Left renal pelvis (tissue), 4 donors: Measurements from ENCODE around the gene ACO1. TPM values are rescaled to one million over a fixed set of nuclear protein-coding genes. Genes with fewer than 3 reads are reported as not detected.

Experiments
- DNase-seq, 4 donors: peaks; one replicate each; pipeline ENCODE4 v3.0.0-alpha.2; 2013; ENCODE audit warnings: low read depth in 4 of 4, low spot score in 3 of 4
- polyA plus RNA-seq, 4 donors: library from polyadenylated mRNA; unstranded; fragments of 120-200 nt; gene quantifications; one replicate each; pipeline ENCODE4 v1.2.1, GENCODE V29; 2013; ENCODE audit not compliant: insufficient read length in 4 of 4

ACO1 gene
- polyA plus RNA-seq, 4 donors, result 32.3 to 48.7 (median 45.4) TPM

DNA sequence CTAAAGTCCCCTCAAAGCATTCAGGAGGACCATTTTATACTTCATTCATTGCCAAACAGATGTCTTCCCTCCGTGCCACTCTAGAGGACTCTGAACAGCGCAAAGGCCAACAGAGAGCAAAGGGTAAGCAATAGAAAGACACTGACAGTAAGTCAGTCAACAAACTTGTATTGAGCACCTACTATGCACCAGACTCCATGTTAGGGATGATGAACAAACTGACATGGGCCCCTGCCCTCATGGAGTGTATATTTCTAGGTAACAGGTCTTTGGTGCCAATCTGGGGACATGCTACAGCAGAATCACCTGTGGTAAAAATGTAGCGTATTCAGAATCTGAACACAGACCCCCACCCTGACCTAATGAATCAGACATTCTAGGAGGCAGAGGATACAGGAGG, 3.5 kb upstream of the ACO1 start:
- DNase-seq, result no peak

DNA sequence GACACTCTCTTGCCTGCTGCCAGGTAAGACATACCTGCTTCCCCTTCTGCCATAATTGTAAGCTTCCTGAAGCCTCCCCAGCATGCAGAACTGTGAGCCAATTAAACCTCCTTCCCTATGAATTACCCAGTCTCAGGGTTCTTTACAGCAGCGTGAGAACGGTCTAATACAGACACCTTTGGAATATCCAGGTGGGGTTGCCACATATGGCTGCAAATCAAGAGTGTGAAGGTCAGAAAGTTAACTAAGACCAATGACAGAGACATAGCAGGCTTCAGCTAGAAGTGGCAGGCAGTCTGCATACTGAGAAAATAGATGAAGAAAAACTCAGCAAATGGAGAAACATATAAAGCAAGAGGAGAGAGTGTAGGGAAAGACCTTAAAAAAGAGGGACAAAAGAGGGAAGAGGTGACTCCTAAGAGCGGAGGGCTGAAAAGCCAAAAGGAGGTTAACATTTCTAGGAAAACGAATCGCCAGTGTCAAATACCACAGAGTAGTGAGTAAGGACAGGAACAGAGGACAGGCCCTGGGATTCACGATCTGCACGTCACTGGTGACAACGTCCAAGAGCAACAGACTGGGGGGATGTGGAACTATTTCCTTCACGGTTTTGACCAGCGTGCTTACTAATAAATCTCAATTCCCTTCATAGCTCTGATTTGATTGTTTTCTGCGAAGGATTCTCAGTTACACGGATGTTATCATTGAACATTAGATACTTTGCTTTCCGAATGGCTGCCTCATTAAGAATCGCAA, 1.7 kb upstream of the ACO1 start:
- DNase-seq, result no peak

DNA sequence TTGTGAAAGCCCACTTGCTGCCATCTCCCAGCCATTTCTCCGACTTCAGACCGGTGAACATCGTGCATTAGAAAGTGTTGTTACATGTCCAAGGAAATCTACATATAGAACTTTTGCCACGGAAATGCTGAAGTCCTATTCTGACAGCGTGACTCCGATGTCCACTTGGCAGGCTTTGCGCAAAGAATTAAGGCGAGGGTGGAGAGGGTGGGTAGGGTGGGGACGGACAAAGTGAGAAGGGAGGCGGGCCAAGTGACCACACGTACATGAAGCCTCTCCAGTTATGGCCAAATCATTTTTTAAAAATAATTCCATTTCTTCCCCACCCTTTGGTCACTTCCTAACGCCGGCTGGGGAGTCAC, 460 bp upstream of the ACO1 start:
- DNase-seq, result peak in 1 of 4 donors; percentile 20

DNA sequence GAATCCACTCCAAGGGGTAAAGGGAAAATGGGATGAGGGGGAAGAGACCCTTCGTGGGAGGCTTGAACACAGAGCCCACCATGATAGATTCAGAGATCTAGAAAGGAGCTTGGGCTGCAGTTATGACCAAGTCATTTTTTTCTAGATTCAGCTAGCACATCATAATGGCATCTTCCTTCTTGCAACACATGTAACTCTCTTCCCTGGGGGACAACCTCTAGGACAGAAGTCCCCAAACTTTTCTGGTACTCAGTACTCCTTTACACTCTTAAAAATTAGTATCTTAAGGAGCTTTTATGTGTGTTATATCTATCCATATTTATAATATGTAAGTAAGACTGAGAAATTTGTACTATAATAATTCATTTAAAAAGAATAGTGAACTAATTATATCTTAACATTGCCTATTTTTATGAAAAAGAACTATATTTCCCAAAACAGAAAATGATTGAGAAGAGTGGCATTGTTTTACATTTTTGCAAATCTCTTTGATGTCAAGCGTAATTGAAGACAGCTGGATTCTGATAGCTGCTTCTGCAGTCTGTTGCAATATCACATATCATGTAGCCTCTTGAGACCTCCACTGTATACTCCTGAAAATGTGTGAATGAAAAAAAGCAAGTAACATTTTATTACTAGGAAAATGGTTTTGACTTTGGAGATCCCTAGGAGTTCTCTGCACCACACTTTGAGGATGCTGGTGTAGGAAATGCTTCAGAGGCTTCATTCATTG, 875 bp downstream of the ACO1 start:
- DNase-seq, result no peak

DNA sequence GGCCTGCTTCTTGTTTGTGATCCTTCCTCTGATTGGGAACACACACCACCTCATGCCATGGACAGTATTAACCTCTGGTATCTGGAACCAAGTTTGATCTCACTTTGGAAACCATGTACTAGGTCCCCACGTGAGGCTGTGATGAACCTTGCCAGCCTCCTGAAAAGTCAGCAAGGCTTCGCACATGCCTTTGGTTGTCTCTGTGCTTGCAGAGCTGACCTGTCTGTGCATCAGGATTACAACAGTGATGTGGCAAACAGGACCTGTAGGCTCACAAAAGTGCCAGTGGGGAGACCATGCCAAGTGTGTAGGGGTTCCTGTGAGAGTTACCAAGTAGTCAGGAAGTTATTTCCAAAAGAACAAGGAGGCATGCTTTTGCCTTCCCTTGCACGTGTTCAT, 1.4 kb downstream of the ACO1 start:
- no peak for DNase-seq

DNA sequence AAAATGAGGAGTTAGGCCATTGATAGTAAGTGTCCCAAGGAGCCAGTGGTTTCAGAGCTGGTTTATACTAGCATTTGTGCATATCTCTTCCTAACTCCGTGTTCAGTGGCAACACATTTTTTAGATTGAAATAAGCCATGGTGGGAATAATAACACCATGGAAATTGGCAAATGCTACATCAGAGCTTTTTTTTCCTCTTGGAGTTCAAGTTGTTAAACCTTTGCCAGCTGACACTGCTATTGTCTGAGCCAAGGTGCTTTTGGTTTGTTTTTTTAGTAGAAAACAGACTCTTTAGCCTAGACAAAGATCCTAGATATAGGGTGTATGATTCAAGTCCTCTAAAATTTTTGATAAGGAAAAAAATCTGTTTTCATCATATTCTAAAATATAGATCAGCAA, 2.8 kb downstream of the ACO1 start:
- DNase-seq, result no peak

DNA sequence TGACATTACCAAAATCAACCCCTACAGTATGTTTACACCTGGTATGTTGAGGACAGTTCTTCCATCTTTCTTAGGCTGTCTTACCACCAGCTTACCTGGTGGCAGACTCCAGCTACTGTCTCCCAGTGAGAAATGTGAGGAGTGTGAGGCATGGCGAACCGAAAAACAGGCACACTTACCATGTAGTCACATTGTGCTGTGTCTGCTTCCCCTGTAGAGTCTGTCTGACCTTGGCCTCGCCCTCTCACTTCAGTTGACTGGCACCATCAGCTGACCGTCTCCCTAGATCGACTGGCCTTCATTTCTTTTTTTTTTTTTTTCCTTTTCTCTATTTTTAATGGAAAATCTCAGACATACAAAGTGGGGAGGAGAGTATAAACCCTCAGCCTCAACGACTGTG, 4.9 kb downstream of the ACO1 start:
- no peak for DNase-seq

DNA sequence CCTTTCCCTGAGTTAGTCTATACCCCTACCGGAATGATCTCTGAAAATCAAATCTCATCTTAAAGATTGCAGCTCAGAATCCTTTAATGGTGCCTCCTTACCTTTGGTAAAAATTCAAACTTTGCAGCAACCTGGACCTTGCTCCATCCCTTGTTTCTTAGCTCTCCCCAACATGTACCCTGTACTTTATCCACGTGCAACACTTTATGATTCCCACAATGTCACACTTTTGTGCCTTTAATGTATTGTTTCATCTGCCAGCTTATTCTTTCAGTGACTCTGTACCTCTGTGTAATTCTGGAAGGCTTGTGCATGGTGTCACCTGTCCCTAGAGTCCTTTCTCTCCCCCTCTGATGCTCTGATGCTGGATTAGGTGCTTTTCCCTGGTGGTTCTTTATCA, 9.5 kb downstream of the ACO1 start:
- DNase-seq, result no peak

DNA sequence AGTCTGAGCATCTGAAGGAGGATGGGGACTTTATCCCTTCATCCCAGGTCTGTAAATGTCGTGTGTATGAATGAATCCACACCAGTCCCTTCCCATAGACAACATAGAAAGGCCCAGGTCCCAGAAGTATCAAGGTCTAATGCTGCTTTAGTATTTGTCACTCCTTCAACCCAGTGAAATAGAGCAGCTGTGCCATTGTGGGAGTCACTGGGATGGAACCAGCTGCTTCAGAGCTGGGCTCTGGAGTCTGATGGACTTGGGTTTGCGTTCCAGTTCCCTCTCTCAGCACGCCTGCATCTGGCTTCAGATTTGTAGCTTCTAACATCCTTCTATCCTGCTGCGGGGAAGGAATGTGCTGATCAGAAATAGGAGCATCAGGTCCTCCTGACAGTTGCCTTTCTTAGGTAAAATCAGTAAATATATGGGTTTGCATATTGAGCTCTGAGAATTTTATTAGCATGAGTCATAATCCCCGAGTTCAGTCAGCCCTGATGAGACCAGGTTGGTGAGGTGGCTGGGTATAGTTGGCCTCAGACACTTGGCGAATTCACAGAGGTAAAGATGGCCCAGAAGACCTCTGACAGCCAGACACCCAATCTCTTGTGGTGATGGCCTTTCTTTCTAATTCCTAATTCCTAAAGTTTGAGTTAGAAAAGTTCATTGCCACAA, 10.1 kb downstream of the ACO1 start:
- DNase-seq, result no peak

DNA sequence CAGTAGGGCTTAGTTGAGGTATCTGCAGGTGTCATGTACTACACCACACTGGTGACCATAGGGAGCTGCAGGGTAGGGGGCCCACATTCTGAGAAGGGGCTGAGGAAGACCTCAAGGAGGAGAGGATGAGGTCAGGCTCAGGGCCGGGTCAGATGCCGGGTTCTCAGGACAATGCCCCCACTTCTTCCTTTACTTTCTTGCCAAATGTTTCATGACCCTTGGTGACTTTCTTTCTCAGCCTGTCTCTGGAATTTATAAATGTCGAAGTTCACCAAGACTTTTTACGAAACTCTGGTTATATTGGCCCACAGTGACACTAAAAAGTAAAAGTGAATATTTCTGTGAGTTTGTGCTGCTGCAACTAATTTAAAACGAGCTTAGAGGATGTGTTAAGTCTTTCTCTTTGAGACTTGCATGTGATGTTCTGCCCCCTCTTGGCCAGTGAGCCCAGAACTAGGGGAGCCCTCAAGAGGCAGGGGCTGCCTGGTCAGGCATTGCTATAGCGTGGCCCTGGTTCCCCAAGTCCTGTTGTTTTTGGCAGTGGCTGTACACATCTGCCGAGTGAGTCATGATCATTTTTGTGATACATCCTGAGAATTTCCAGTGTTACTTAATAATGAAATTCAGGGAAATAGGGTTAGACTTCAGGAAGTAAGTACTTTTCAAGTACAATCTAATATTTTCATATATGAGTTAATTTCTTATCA, 11.2 kb downstream of the ACO1 start:
- no peak for DNase-seq

DNA sequence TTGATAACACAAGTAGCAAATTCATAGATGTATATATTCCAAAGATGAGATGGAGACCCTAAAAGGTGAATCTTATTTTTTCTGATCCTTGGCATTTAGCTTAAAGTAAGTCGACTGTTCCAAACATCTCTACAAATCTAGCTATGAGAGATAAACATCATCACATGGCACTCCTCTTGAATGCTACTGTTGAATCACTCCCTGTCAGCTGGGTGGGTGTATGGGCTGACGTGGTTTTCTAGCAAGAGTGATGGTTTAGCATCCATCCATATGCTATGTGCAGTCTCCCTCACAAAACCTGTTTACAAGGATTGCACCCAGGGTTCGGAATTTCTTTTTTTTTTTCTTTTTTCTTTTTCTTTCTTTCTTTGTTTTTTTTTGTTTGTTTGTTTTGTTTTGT, 13.8 kb downstream of the ACO1 start:
- no peak for DNase-seq

DNA sequence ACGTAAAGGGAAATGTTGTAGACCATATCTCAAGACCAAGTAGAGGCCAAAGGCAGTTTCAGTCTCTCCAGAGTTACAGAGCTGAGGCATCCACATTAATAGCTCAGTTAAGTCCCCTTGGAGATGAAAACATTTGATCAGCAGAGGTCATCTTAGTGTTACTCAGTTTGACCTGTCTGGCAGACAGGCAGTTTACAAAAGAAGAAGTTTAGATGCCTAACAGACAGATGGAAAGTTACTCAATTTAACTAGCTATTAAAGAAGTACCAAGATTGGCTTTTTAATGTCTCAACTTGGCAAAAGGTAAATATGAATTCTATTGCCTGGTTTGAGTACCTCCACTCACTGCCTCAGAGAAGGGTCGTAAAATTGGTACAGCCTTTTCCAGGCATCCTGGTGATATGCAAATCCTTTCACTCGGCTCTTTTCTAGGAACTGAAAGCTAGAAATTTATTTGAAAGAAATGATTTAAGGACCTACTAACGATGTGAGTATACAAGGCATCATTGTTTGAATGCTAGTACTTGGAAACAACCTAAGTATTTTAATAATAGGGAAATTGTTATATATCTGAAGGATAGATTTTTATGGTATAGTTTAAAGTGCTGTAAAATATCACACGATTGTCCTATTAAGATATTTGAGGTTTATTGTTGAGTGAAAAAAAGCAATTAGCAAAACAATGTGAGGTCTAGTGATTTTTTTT, 14.8 kb downstream of the ACO1 start:
- no peak for DNase-seq

DNA sequence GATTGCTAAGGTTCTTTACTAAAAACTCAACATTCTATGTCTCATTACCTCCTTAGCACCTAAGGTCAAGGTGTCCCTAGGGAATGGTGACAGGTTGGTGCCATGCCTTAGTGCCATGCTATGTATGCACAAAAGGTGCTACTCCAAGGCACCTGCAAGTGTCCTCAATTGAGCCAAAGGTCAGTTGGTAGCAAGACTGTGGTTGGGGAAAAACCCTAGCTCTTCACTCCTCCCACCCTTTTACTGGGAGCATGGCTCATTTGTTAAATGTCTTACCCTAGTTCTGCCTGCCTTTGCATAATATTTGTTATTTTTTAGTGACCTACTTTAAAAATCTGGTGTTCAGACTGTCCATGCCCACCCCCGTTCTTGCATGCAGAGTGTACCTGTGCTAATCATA, 17.0 kb downstream of the ACO1 start:
- DNase-seq, result no peak

DNA sequence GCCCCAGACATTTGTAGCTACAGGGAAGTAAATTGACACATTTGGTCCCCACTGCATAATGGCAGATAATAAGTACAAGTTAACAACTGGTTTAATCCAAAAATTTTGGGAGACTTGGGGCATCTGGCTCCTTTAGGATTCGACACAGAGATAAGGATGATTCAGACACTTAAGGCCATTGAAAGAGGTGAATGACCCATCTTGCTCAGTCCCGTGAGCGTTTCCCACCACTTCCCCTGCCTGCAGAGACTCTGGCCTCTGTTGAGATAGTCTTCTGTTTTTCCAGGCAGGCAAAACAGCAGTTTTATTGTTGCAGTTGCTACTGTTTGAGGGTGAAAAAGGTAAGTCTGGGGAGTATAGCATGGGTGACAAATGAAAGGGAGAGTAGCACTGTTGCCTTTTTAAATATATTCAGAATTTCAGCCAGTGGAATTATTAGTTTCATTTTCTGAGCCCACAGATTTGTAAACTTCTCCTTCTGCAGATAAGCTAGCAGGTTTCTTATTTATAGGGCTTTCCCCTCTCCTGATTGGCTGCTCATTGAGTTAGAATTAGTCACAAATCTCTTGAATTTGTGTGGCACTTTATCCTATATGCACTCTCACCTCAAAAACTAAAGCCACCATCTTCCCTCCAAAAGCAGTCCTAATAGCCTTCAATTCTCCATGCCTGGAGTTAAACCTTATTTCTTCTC, 19.3 kb downstream of the ACO1 start:
- DNase-seq, result no peak

DNA sequence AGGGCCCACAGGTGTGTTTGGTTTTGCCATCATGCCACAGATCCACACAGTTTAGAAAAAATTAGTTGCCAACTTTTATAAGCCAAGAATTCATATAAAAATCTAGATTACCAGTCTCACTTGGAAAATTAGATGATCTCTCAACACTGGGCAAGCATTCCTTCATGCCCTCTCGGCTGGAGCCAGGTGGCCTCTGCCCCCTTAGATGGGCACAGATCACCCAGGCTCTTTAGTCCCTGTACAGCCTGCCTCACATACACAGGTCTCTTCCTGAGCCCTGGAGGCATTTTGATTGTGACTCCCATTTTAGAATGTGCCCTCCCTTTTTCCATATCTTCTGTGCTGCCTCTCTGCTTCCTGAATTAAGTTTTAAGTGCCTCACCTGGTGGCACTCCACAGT, 20.0 kb downstream of the ACO1 start:
- no peak for DNase-seq

DNA sequence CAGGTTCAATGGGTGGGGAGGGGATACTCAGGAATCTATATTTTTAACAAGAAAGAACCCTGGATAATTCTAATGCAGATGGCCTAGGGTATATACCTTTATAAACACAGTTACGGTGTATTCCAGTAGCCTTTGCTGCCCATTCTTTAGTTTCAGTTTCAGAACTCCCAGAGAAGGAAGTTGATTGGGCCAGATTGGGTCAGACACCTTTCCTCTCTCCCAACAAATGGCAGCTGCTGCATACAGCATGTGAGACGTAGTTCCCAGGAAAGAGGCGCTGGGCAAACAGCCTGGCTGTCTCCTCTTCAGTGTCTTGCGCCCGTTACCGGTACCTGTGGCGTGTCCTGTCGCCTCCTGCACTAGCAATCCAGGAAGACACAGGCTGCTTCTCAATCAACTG, 20.4 kb downstream of the ACO1 start:
- no peak for DNase-seq

DNA sequence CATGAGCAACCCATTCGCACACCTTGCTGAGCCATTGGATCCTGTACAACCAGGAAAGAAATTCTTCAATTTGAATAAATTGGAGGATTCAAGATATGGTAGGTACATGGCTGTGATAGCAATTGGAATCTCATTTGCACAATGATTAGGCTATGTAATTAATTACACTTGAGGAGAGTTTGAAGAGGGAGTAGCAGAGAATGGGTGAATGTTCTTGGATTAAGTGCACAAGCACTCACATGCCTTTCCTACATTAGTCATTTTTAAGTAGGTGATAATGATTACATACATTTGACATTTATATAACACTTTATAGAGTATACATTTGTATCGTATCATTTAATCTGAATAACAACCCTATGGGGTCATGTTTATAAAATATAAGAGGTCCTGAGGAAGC, 21.1 kb downstream of the ACO1 start:
- DNase-seq, result no peak

DNA sequence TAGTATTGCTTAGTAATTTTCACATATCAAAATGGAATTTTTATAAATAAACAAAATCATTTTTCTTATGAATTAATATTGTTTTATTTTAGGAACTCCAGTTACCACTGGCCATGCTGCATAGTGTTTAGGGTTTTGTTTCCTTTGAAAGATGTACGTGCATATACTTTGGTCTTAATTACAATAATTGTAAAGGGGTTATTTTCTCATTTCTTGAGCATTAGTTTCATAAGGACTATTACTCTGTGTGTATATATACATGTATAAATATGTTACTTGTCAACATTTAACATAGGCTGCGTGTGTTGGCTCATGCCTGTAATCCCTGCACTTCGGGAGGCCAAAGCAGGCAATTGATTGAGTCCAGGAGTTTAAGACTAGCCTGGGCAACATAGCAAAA, 21.6 kb downstream of the ACO1 start:
- DNase-seq, result no peak

DNA sequence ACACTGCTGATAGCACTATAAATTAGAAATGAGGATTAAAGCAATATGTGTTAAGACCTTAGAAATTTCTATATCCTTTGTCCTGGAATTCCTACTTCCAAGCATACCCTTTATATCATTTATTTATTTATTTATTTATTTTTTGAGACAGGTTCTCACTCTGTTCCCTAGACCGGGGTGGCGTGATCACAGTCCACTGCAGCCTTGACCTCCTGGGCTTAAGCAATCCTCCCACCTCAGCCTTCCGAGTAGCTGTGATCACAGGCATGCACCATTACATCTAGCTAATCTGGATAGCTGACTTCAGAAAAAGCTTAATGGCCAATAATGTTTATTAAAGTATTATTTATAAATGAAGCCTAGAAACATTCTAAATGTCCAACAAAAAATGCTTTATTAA, 27.3 kb downstream of the ACO1 start:
- DNase-seq, result no peak

DNA sequence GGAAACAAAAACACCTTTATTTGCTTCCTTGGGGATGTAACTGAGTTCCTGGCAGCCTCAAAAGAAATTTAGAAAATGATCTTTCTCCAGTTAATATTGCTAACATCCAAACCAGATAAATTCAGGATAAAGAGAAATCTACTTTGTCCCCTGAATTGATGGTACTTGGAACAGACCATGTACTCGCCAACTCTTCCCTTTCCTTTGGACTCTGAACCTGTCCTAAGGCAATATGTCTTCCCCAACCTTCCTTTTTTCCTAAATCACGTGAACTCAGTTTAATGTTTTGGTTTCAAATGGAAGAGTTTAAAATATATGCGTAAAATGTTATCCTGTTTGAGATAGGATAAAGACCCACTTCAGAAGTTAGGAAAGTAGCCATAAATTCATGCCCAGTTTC, 28.0 kb downstream of the ACO1 start:
- DNase-seq, result no peak
